AG09319 (cell line): ENCODE data around the gene RTN4RL1.

Experiments
- DNase-seq: peaks from one replicate; pipeline ENCODE4 v3.0.0-alpha.2; 2010; ENCODE audit warnings: low read depth; ENCODE audit errors: extremely low read depth
- TF ChIP-seq, protein P1 (sequence below): IDR thresholded peaks from 2 replicates; pipeline ENCODE4 v1.5.1; 2011; ENCODE audit warnings: low read depth, mild to moderate bottlenecking, inconsistent platforms, low read length, moderate library complexity

The RTN4RL1 gene

DNA sequence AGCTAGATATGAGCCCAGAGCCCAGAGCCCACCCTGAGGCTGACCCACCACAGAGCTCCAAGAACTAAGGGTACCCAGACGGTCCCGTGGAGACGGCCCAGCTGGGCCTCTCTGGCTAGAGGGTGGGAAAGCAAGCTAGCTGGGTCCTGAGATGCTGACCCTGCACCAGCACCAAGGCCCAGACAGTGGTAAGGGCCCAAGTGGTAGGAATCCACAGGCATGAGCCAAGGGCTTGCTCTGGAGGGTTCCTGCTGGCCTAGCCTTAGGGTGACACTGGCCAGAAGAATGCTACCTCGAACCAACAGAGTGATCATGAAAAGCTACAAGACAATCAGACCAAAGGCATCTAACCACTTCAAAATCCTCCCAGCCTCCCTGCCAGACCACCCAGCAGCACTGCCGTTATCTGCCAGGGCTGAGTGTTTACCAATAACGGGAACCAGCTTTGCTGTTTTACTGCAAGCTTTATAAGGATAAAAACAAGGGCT, 42.9 kb upstream of the RTN4RL1 start:
- no peak for DNase-seq
- TF ChIP-seq, protein P1, sequence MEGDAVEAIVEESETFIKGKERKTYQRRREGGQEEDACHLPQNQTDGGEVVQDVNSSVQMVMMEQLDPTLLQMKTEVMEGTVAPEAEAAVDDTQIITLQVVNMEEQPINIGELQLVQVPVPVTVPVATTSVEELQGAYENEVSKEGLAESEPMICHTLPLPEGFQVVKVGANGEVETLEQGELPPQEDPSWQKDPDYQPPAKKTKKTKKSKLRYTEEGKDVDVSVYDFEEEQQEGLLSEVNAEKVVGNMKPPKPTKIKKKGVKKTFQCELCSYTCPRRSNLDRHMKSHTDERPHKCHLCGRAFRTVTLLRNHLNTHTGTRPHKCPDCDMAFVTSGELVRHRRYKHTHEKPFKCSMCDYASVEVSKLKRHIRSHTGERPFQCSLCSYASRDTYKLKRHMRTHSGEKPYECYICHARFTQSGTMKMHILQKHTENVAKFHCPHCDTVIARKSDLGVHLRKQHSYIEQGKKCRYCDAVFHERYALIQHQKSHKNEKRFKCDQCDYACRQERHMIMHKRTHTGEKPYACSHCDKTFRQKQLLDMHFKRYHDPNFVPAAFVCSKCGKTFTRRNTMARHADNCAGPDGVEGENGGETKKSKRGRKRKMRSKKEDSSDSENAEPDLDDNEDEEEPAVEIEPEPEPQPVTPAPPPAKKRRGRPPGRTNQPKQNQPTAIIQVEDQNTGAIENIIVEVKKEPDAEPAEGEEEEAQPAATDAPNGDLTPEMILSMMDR: no peak

DNA sequence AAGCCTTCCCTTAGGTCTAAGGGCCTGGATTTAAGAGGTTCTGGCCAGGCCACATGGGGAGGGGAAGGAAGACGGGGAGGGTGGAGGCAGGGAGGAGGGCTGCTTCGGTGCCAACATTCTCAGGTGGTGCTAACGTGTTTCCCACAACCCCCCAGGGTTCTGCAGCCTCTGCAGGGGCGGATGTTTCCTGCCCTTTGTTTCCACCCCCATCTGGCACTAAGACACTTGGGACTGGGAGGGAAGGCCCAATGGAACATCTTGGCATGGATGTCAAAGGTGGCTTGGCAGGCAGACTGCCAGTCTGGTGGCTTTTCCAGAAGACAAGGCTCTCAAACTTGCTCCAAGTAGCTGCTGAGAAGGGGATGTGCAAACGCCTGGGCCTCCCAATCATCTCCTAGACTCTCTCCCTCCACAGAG, 42.5 kb upstream of the RTN4RL1 start:
- TF ChIP-seq, protein P1: no peak
- no peak for DNase-seq

DNA sequence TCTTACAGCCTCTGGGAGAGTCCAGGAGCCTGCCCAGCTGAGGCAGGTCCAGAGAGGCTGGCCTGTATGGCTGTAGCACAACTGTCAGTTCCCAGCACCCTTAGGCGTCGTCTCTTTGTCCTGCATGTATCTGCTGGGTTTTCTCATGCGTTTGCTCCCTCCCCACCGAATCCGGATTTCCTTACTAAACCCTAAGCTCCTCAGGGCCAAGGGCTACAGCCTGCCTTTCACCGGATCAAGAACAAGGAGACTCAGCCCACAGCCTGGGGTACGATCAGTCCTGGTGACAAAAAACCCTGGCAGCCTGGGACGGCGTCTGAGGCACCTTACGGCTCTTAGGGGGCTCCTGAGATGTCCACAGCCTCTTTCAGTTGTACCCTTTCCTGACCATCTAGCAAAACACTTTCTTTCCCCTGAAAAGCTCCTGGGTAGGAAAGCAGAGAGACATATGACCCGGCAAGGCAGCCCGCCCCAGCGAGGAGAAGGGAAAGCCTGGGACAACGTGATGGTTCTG, 42.0 kb upstream of the RTN4RL1 start:
- TF ChIP-seq, protein P1: no peak
- DNase-seq: no peak

DNA sequence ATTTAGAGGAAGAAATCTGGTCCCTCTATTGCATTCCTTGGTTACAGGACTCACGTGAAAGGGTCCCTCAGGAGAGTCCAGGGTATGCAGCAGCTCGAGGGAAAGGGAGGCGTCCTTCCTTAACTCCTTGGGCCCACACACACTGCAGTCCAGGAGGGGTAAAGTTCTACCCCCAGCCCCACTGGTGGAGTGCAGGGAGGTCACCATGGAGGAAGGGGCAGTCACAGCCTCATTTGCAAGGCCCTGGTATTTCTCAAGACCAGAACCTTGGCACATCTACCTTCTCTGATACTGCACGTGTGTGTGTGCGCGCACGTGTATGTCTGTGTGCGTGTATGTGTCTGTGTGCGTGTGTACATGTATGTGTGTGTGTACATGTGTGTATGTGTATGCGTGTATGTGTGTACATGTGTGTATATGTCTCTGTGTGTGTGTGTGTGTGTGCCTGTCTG, 40.8 kb upstream of the RTN4RL1 start:
- TF ChIP-seq, protein P1: no peak
- no peak for DNase-seq

DNA sequence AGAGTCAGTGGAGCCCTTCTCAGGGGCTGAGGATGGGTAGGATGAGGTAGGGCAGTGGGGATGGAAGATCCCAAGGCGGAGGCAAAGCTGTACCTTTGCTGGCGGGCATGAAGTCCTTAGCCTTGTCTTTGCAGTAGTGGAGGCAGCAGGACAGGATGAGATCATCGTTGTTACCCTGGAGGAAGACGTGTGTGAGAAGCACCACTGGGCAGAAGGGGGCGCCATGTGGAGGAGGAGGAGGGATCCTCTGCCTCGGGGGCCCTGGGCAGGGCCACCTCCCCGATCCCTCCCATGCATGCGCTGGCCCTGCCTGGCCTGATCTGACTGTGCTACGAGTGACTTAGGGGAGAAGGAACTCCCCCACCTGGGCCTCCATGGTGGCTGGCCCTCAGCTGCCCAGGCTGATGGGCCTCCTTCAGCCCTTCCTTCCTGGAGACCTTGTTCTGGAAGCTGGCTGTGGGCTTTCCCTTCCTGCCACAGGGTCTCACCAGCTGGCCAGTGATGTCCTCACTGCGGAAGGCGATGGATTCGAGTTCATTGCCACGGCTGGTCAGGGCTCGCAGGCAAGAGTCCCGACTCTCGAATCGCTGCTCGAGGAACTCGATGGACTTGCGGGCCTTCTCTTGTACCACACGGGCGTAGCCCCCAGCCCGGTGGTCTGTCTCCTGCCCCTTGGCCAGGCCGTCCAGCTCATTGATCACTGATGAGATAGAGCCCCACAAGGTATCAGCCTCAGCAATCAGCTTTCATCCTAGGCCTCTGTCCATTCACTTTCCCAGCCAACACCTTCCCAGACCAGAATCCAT, 40.0 kb upstream of the RTN4RL1 start:
- no peak for DNase-seq

DNA sequence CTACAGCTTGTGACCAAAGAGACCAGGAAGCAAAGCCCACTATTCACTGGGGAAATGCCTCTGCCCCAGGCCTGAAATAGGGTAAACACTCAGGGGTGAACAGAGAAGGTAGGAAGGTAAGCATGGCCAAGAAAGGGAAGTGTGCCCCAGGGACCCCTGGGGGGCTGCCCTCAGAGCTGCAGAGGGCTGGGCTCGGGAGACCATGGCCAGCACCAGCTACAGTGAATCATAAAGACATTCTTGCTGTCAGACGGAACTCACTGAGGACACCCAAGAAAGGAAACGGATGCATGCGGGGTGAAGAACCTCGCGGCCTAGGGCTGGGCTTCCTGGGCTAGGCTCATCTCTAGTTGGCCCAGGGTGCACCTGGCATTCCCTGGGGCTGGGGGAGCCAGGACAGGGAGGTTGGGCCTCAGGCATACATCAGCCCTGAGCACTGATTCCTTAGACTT, 39.4 kb upstream of the RTN4RL1 start:
- TF ChIP-seq, protein P1: no peak
- no peak for DNase-seq

More for the DNA sequence above, 40.0 kb upstream of the RTN4RL1 start:
- TF ChIP-seq, protein P1: peak; percentile 57

DNA sequence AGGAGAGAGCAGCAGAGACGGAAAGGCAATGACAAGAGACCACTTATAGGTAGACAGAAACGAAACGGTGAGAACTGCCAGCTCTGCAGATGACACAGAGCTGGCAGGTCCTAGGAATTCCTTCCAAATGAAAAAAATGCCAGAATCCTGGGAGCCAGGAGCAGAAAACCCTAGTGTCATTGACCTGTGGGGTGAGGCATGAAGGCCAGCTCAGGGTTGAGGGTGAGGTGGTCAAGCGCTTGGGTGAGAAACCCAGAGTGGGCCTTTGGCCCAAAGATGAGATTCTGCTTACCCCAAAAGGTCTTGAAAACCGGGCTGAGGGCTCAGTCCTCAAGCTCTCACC, 39.0 kb upstream of the RTN4RL1 start:
- TF ChIP-seq, protein P1: no peak
- DNase-seq: no peak
